GM12878 (cell line): ENCODE data around the gene SMIM13. TPM values are rescaled to one million over a fixed set of nuclear protein-coding genes. Genes with fewer than 3 reads are reported as not detected.

Experiments
- ATAC-seq: fragments of 200-7000 bp; cut with Tn5 transposase; 3 replicates; pipeline ENCODE4 v1.9.1; 2020; ENCODE audit warnings: mild to moderate bottlenecking, moderate library complexity
- BruUV-seq: library from RNA; stranded (reverse); fragments of 400-500 nt; replicated peaks from 2 replicates; lab custom pipeline; 2021; lab: Mats Ljungman, UMichigan
- CTCF ChIA-PET: fragments of 300-600 bp; sonication (Branson Sonifier 250); formaldehyde crosslinking; extraction: SDS; loops from one replicate; lab custom pipeline; 2021; ENCODE audit warnings: inconsistent platforms; lab: Yijun Ruan, JAX
- POLR2A ChIA-PET: fragments of 350-600 bp; formaldehyde crosslinking; extraction: SDS; loops from one replicate; lab custom pipeline; 2021; ENCODE audit warnings: inconsistent platforms; lab: Charles Lee
- RAD21 ChIA-PET: fragments of 300-600 bp; sonication (Branson Sonifier 250); formaldehyde crosslinking; loops from one replicate; lab custom pipeline; 2023; ENCODE audit warnings: antibody characterized with exemption; ENCODE audit not compliant: unreplicated experiment; lab: Charles Lee
- SMC1A ChIA-PET: fragments of 300-600 bp; sonication (Branson Sonifier 250); formaldehyde crosslinking; loops from one replicate; lab custom pipeline; 2023; ENCODE audit not compliant: unreplicated experiment, uncharacterized antibody; lab: Charles Lee
- DNase-seq: peaks from one replicate; pipeline ENCODE4 v3.0.0-alpha.2; 2011; ENCODE audit warnings: low read depth, low spot score
- FAIRE-seq: peaks from 3 replicates; lab custom pipeline; 2011; peaks lifted over from hg19 to GRCh38; lab: Jason Lieb, UNC
- H2AFZ ChIP-seq: 2 replicates; pipeline ENCODE4 v1.6.0; 2011; ENCODE audit warnings: low read depth, low read length, control low read depth; ENCODE audit not compliant: control insufficient read depth
- H3K27ac ChIP-seq: 2 replicates; pipeline ENCODE4 v1.5.1; 2011; ENCODE audit warnings: control low read depth; ENCODE audit not compliant: control insufficient read depth, insufficient read depth
- H3K27me3 ChIP-seq, 2 experiments: replicated peaks in 1 of 2; 2 replicates each; pipeline versions ENCODE4 v1.6.0 to v1.6.1; 2011; ENCODE audit warnings: low read length in 1 of 2; ENCODE audit not compliant: control insufficient read depth in 2 of 2, insufficient read depth in 2 of 2
- H3K36me3 ChIP-seq, 2 experiments: 2 replicates each; pipeline ENCODE4 v1.5.1; 2011; ENCODE audit warnings: low read length in 1 of 2; ENCODE audit not compliant: control insufficient read depth in 2 of 2, insufficient read depth in 2 of 2
- H3K4me1 ChIP-seq: 2 replicates; pipeline ENCODE4 v1.6.1; 2011; ENCODE audit warnings: mild to moderate bottlenecking, low read length, moderate library complexity, mixed read lengths; ENCODE audit not compliant: control insufficient read depth, insufficient read depth
- H3K4me2 ChIP-seq: 2 replicates; pipeline ENCODE4 v1.6.0; 2011; ENCODE audit warnings: control low read depth; ENCODE audit not compliant: control insufficient read depth, insufficient read depth
- H3K4me3 ChIP-seq: fragments of 200-600 bp; sonication (generic); 2 replicates; pipeline ENCODE4 v1.5.1; 2016
- H3K79me2 ChIP-seq: 2 replicates; pipeline ENCODE4 v1.6.0; 2011; ENCODE audit warnings: low read length; ENCODE audit not compliant: control insufficient read depth, insufficient read depth
- H3K9ac ChIP-seq: 2 replicates; pipeline ENCODE4 v1.8.0; 2011; ENCODE audit warnings: low read length, control low read depth, mixed read lengths; ENCODE audit not compliant: control insufficient read depth, insufficient read depth
- H3K9me3 ChIP-seq: replicated peaks from 3 replicates; pipeline ENCODE4 v1.5.1; 2011; ENCODE audit warnings: mild to moderate bottlenecking, low read length; ENCODE audit not compliant: control insufficient read depth, insufficient read depth
- H4K20me1 ChIP-seq: 2 replicates; pipeline ENCODE4 v1.6.0; 2011; ENCODE audit not compliant: control insufficient read depth, insufficient read depth
- BHLHE40 ChIP-seq, 2 experiments: fragments of 450-650 bp in 1 of 2; IDR thresholded peaks; 2 replicates each; pipeline ENCODE4 v1.6.1; 2011 to 2017; ENCODE audit warnings: low read depth in 2 of 2, borderline replicate concordance in 1 of 2, improper control_type of control experiment in 1 of 2, low read length in 1 of 2, mild to moderate bottlenecking in 1 of 2
- CREB1 ChIP-seq: IDR thresholded peaks from 2 replicates; pipeline ENCODE4 v1.6.1; 2012; ENCODE audit warnings: low read depth, mild to moderate bottlenecking, inconsistent platforms
- EZH2 ChIP-seq: IDR thresholded peaks from 2 replicates; pipeline ENCODE4 v1.6.1; 2012; ENCODE audit warnings: low read depth, mild to moderate bottlenecking, control low read depth, inconsistent platforms, low read length, borderline replicate concordance; ENCODE audit not compliant: control insufficient read depth
- HDAC2 ChIP-seq: fragments of 200-600 bp; sonication (generic); IDR thresholded peaks from 2 replicates; pipeline ENCODE4 v1.6.1; 2017
- NFXL1 ChIP-seq: fragments of 450-650 bp; IDR thresholded peaks from 2 replicates; pipeline ENCODE4 v1.6.1; 2017; ENCODE audit warnings: antibody characterized with exemption, mild to moderate bottlenecking, borderline replicate concordance
- NRF1 ChIP-seq: conservative IDR thresholded peaks from 2 replicates; pipeline ENCODE4 v1.6.1; 2011; ENCODE audit warnings: mild to moderate bottlenecking, low read depth, low read length, improper control_type of control experiment
- PAX5 ChIP-seq: IDR thresholded peaks from 2 replicates; pipeline ENCODE4 v1.6.1; 2011; ENCODE audit warnings: low read depth, low read length, borderline replicate concordance
- PRDM15 ChIP-seq: fragments of 450-650 bp; formaldehyde crosslinking; IDR thresholded peaks from 2 replicates; pipeline ENCODE4 v1.4.0; 2020; ENCODE audit warnings: mild to moderate bottlenecking, moderate library complexity
- RUNX3 ChIP-seq: IDR thresholded peaks from 2 replicates; pipeline ENCODE4 v1.6.1; 2012; ENCODE audit warnings: low read length, inconsistent platforms
- SPI1 ChIP-seq: IDR thresholded peaks from 2 replicates; pipeline ENCODE4 v1.6.1; 2011; ENCODE audit warnings: low read depth, mild to moderate bottlenecking, low read length, moderate library complexity, borderline replicate concordance; ENCODE audit not compliant: insufficient read depth
- ZBED1 ChIP-seq: IDR thresholded peaks from 2 replicates; pipeline ENCODE4 v1.6.1; 2016; ENCODE audit warnings: borderline replicate concordance
- WGBS: methylation state at CpG from one replicate; pipeline ENCODE4 v1.1.6; 2016; ENCODE audit warnings: low lambda C conversion rate; ENCODE audit not compliant: insufficient replicate concordance, insufficient coverage; ENCODE audit errors: missing lambda C conversion rate; 5-methylcytosine and 5-hydroxymethylcytosine counted together
- in situ Hi-C: fragments of 300-500 bp; cut with MboI; formaldehyde crosslinking; loops from 9 replicates; pipeline ENCODE4 v1.14.3; 2018; ENCODE audit warnings: mixed read lengths
- intact Hi-C: fragments of 100-400 bp; cut with micrococcal nuclease; formaldehyde crosslinking; loops from one replicate; pipeline ENCODE4 v1.14.2; 2022; ENCODE audit not compliant: unreplicated experiment
- polyA plus RNA-seq, 11 experiments: library from polyadenylated mRNA; depleted of rRNA in 4 of 11; unstranded in 6 of 11; stranded (reverse) in 5 of 11; fragments of >200 nt; fragmentation: Nextera tagmentation in 4 of 11; fragmentation: Illumina TruSeq in 1 of 11; extraction: Ambion mirVana in 4 of 11; extraction: Trizol in 1 of 11; gene quantifications; 1 replicate in 1 of 11; 2 replicates in 10 of 11; pipeline versions ENCODE4 v1.2.1 to v1.2.3, GENCODE V29; 2011 to 2016; ENCODE audit warnings: inconsistent platforms in 2 of 11, missing spikeins in 2 of 11, low read depth in 1 of 11
- total RNA-seq, 4 experiments: library from RNA; depleted of rRNA in 3 of 4; stranded (reverse); fragments of >200 nt in 3 of 4; fragmentation: Illumina TruSeq in 1 of 4; extraction: Trizol in 1 of 4; gene quantifications; 2 replicates each; pipeline versions ENCODE4 v1.2.1 to v1.2.3, GENCODE V29; 2013 to 2021
- TF ChIP-seq, protein P1 (sequence below): IDR thresholded peaks from 2 replicates; pipeline ENCODE4 v1.6.1; 2012; ENCODE audit warnings: low read depth, low read length, improper control_type of control experiment

SMIM13 gene
- total and polyA plus RNA-seq, 10 of the 15 experiments (the other 5 are each of a cell fraction or from before 2014, with no cell fraction given) = 2.0 to 8.5 (median 4.7) TPM

GRCh38 chr6:11080296-11080695 lies 13.3 kb upstream of the SMIM13 start (continued):
- TF ChIP-seq, protein P1, sequence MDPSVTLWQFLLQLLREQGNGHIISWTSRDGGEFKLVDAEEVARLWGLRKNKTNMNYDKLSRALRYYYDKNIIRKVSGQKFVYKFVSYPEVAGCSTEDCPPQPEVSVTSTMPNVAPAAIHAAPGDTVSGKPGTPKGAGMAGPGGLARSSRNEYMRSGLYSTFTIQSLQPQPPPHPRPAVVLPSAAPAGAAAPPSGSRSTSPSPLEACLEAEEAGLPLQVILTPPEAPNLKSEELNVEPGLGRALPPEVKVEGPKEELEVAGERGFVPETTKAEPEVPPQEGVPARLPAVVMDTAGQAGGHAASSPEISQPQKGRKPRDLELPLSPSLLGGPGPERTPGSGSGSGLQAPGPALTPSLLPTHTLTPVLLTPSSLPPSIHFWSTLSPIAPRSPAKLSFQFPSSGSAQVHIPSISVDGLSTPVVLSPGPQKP = no peak

- Histone ChIP-seq H3K4me2 (no peak overlapping the region), H2AFZ (no peak overlapping the region), H3K79me2 (no peaks in the 10 kb centered on the region), H3K9ac (no peak overlapping the region), H3K27ac (no peak overlapping the region), H3K4me3 (no peak overlapping the region), H3K4me1 (no peaks in the 10 kb centered on the region), H3K27me3 (no peaks in the 10 kb centered on the region), H3K9me3 (no peaks in the 10 kb centered on the region), H3K36me3 (no peaks in the 10 kb centered on the region), H4K20me1 (no peaks in the 10 kb centered on the region)
- FAIRE-seq (no peak), DNase-seq (no peak), ATAC-seq (no peak)
- 20% methylated on average over 4 of the region's 4 CpGs for WGBS
- POLR2A ChIA-PET = no interaction called here
- SMC1A ChIA-PET = interaction anchor here (1.0 kb wide), 1 partner anchor 12 kb away, joined by 4 read pairs; no protein-coding TSS in a partner anchor
- intact Hi-C loops = no loop called here
- CTCF ChIA-PET = interaction anchor here (0.9 to 1.6 kb wide), 2 partner anchors 12 to 15 kb away, joined by 4 to 7 read pairs; no protein-coding TSS in a partner anchor
- no TSS peak for BruUV-seq
- RAD21 ChIA-PET = no interaction called here
- in situ Hi-C loops = no loop called here
- no peak for TF ChIP-seq PRDM15 (CRISPR knock-in tag)
- TF ChIP-seq RUNX3 = no peak
- no peak for TF ChIP-seq NFXL1
- TF ChIP-seq EZH2 = no peak
- no peak for TF ChIP-seq NRF1
- TF ChIP-seq SPI1 = no peak
- no peak for TF ChIP-seq BHLHE40 (IDR thresholded peaks at IDR 0.05; ENCODE audit: borderline replicate concordance in 1 of 2, low read depth in 2 of 2, low read length in 1 of 2)
- no peak for TF ChIP-seq ZBED1
- TF ChIP-seq HDAC2 = no peak
- no peak for TF ChIP-seq PAX5
- TF ChIP-seq CREB1 = no peak
Observed at GRCh38 chr6:11083491-11083890, 10.1 kb upstream of the SMIM13 start.
